Testis (tissue), 2 donors: ENCODE data around the gene SYNDIG1.

ENCODE experiments used
- POLR2A ChIP-seq: fragments of 450-650 bp; IDR thresholded peaks from one replicate; pipeline ENCODE4 v1.6.1; 2017; ENCODE audit warnings: antibody characterized with exemption, mild to moderate bottlenecking, moderate library complexity
- TF ChIP-seq, protein P1 (sequence below), 3 experiments: fragments of 450-650 bp in 2 of 3; fragments of 200-600 bp in 1 of 3; sonication (generic) in 1 of 3; IDR thresholded peaks; one replicate each; pipeline ENCODE4 v1.5.1; 2016 to 2019; ENCODE audit warnings: antibody characterized with exemption in 3 of 3, mild to moderate bottlenecking in 2 of 3, moderate library complexity in 1 of 3

DNA sequence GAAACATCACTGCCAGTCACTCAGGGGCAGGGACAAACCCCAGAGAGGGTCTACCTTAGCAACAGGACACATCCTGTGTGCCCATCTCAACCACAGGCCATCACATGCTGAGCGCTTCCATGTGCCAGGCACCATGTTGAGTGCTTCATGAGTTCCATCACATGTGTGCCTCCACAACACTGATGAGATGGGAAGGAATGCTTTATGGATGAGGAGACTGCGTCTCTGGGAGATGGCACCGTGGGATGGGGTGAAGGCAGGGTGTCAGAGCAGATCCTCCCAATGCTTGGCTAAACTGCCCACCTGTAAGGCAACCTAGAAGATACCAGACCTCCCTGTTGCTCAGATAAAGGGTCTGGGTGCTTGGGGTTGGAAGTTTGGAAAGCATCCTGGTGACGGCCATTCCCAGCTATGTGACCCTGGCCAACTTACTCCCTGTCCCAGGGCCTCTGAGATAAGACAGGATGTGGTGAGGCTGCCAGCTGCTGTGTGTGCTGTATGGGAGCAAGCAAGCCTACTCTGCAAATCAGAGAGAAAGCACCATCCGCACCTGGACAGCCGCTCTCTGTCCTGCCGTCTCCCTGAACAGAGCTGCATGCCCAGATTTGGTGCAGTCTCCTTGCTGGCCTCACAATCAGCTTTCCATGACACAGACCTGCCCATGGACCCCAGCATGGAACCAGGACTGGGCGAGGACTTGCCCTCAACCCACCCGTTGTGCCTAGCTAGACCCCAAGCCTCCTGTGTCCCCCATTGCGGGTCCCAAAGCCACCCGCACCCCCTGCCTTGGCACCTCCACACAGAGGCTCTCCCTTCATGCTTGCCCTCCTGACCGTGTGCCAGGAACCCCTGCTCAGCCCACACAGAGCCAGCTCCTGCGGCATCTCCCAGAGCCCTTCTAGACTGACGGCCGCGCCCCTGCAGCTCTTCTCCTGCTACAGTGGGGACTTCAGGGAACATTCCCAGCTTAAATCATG is 143.7 kb downstream of the SYNDIG1 start:
- TF ChIP-seq, protein P1, sequence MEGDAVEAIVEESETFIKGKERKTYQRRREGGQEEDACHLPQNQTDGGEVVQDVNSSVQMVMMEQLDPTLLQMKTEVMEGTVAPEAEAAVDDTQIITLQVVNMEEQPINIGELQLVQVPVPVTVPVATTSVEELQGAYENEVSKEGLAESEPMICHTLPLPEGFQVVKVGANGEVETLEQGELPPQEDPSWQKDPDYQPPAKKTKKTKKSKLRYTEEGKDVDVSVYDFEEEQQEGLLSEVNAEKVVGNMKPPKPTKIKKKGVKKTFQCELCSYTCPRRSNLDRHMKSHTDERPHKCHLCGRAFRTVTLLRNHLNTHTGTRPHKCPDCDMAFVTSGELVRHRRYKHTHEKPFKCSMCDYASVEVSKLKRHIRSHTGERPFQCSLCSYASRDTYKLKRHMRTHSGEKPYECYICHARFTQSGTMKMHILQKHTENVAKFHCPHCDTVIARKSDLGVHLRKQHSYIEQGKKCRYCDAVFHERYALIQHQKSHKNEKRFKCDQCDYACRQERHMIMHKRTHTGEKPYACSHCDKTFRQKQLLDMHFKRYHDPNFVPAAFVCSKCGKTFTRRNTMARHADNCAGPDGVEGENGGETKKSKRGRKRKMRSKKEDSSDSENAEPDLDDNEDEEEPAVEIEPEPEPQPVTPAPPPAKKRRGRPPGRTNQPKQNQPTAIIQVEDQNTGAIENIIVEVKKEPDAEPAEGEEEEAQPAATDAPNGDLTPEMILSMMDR (IDR thresholded peaks at IDR 0.05) = no peak
- no peak for TF ChIP-seq POLR2A
